HG03442 (cell line): ENCODE data around the gene VSTM2B.

Experiments used
- ATAC-seq: cut with Tn5 transposase; IDR thresholded peaks from one replicate; pipeline ENCODE4 v1.9.1; 2021; ENCODE audit warnings: mild to moderate bottlenecking, moderate library complexity; ENCODE audit not compliant: unreplicated experiment

Gene VSTM2B

DNA sequence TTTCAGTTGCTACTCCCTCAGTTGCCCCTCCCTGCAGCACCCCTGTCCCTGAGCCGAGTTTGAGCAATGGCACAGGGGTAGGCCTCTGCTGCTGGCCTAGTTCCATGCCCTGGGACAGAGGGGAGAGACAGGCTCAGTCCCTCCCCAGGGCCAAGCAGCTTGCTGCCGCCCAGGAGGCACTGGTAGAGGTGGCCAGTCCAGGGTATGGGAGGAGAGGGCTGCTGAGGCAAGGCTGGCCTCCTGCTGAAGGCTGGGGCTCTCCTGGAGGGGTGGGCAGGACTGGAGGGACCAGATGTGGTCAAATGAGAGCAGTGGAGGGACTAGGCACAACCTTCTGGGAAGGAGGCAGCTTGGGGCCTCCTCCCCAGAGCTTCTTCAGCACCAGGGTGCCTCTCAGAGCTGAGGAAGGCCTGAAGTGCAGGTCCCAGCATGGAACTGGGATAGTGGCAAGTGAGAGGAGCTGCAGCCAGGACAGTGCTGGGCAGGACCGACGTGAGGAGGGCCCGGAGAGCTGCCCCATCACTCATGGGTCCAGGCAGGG is 29.8 kb upstream of the VSTM2B start:
- ATAC-seq, result no peak

DNA sequence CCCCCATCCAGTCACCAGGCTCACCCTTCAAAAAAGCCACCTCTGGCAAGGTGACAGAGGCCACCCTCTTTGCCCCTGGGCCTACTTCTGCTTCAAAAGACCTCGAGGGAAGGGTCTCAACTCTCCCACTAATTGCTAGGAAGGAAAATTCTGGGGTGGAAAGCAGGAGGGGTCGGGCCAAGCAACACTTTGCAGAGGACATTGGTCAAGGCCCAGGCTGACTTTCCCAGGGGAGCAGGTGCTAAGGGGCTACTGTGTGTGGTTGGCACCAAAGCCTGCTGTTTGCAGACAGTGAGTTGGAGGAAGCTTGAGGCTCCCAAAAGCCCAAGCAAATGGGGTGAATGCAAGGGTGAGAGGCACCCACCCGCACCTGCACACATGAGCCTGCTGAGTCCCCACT is 28.6 kb upstream of the VSTM2B start:
- ATAC-seq, result no peak

DNA sequence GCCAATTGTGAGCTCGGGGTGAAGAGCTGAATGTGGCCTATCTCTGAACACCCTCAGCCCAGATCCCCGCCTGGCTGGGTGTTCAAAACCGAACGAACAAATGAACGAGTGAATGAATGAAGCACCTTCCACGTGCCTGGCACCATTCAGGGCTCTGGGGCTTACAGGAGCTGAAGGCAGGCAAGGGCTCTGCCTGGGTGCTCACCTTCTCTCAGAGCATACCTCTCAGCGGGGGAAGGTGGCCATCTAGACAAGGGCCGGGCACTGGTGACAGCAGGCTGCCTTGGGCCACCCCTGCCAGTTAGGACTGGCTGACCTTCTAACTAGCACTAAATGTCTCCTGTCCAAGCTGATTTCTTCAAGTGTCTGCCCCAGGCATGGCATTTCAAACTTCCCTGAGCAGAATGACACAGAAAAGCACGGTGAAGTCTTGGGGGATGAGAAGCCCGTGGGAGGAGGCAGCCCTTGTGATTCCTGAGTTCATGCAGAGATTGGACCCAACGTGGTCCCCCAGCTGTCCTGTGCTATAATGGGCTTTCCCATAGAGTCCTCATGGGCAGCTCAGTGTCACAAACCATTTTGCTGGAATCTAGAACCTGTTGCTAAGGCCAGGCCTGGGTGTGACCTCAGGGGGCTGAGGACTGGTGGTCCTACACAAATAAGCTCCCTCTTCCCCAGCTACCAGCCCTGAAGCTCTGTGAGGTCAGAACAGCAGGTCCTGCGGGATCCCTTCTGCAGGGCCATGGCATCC is 27.9 kb upstream of the VSTM2B start:
- no peak for ATAC-seq

DNA sequence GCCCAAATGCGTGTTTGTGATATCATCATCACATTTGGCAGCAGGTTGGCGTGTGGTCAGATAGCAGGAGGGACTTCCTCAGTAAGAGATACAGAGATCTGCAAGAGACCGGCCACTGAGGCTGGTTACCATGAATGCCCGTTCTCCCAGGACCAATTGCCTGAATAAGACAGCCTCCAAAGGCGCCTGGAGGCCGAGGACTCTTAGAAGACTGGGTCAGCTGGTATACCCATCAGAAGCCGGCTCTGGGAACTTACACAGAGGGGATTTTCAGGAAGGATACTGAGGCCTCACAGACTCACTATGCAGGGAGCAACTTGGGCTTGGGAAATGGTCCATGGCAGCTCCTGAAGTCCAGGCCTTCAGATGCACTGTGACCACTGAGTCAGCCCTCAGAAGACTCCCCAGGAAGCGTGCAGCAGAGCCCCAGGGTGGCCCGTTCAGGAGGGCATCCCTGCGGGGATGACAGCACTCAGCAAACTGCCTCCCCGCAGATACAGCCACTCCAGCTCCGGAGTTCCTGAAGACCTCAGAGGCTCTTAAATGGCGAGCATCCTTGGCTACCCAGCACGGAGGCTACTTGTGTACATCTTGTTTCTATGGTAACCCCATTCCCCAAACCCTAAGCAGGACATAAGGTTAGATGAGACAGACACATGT is 26.4 kb upstream of the VSTM2B start:
- ATAC-seq, result no peak

DNA sequence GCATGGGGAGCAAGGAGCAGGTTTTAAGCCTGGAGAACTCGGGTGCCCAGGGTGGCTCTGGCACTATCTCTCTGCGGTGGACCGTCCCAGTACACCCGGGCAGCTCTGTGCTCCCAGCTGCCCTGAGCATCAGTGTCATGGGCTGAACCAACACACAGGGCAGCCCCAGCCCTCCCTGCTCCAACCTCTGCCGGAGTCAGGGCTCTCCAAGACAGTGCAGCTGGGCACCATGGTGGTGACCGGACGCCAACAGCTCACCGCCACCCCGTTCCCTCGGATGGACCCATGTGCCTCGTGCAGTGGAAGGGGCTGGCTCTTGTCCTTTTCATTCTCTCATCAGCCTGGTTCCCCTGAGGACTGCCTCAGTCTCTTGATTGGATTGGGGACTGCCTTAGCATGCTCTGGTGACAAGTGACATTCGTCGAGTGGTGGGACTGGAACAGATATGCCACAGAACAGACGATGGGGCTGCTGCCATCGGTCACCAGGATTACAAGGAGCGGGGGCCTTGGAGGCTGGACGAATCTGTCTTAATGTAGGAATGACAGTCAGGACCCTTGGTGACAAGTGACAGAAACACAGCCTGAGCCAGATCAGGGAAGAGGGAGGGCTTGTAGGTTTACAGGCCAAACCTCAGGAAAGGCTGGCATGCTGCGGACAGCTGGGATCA is 25.7 kb upstream of the VSTM2B start:
- ATAC-seq, result no peak

DNA sequence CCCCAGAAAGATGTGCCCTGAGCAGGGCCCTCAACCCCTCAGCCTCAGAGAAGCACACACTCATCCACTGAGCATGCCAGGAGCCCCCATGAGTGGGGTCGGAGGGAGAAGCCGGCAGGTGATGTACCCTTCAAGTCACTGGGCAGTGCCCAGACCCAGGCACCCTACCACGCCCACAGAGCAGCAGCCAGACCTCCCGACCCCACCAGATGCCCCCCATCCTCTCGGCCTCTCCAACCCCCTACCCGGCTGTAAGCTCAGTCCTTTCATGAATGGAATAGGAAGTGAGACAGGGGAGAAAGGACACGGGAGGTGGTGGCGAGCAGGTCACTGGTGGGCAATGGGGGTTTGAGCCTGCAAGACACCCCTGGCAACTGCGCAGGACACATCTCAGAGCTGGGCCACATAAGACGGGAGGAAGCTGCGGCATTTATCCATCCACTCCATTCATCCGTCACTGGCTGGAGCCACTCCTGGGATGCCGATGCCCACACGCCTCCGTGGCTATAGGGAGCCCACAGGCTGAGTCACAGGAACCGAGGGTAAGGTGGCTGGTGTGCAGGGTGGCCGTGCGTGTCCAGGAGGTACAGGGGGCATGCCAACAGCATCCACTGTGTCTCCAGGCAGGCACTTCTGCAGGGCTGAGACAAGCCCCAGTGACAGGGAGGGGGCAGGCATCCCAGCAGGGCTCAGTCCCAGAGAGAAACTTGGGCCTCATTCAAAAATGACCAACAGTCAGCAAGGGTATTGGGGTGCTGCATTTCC is 23.8 kb upstream of the VSTM2B start:
- ATAC-seq, result no peak

GRCh38 chr19:29502581-29502850 is 23.3 kb upstream of the VSTM2B start:
- no peak for ATAC-seq

DNA sequence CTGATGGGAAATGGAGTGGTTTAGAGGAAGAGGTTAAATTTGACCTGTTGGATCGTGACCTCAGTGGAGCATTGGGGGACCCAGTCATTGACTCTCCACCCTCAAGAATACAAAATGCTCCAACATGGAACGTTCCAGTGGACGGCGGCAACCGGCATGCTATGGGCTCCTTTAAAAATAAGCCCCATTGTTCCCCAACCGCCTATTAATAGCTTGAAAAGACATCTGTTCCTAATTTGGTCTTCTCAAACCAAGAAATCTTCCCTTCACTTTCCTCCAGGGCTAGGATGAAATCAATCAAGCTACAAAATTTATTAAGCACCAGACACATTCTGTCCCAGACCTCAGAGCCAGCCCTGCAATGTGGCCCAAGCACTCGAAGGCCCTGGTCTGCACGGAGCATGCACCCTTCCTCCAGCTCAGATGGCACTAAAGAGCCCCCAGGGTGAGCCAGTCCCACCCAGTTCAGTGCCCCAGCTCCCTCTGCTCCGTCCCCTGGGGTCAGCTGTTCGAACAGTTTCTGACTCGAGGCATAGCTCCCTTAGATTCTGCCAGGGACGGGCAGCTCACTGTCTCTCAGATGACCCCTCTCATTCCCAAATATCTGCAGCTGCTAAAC is 22.5 kb upstream of the VSTM2B start:
- no peak for ATAC-seq

DNA sequence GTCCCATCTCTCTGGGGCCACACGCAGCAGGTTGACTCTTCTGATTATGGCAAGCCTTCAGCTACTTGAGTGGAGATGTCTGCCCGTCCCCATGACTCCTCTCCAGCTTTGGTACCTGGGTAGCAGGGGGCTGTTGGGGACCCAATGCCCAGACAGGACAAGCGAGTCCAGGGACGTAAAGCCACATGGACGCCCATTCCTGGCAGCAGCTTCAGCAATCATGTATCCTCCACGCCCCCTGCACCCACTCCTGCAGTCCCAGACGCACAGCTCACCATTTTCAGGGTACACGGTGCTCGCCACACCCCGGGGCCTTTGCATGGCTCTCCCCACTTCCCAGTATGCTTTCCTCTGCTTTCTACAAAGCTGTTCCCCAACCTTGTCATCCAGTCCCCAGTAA is 22.0 kb upstream of the VSTM2B start:
- no peak for ATAC-seq

DNA sequence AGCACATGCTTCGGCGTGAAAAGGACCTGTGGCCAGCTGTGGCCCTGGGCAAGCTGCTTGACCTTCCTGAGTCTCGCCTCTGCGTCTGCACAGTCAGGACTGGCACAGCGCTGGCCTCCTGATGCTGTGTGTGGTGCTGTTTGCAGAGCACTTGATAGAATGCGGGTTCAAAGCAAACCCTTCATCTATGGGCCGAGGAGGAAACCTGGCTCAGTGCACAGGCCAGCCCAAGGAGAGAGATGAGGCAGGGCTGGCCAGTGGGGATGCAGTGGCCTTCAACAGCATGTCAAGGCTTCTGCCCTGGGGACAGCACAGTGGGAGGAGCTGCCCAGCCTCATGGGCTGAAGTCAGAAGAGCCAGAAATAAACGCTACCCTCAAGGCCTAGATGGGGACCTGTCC is 21.3 kb upstream of the VSTM2B start:
- no peak for ATAC-seq

GRCh38 chr19:29505097-29505824 is 20.5 kb upstream of the VSTM2B start:
- no peak for ATAC-seq

DNA sequence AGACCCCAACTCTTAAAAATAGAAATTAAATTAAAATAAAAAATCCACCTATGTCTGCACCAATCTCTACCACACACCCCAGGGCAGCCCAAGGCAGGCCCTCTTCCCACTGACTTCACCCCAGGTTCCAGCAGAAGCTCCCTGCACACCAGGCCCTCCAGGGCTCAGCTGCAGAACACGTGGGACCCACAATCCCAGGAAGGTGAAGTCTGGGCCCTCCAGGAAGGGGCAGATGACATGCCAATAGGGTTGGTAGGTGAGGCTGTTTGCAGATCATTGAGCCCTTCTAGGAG is 19.2 kb upstream of the VSTM2B start:
- no peak for ATAC-seq

GRCh38 chr19:29507081-29507860 is 18.5 kb upstream of the VSTM2B start:
- no peak for ATAC-seq

- ATAC-seq, result no peak
These were observed 17.6 kb upstream of the VSTM2B start for GRCh38 chr19:29508181-29508580.

DNA sequence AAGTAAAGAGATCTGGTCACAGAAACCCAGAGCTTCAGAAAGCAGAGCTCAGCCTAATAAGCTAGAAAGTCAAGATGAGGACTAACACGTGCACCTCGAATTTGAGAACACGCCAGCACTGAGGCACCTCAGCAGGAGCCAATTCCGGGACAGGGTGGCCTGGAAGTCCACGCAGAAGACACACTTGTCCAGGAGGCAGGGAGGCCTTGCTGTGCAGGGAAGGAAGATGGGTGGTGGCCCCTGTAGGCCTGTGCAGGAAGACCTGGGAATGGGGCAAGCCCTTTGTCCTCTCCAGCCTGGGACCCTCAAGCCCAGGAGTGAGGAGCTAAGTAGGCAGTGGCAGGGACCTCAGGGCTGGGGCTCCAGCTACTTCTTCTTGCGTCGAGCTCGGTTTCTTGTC is 16.3 kb upstream of the VSTM2B start:
- no peak for ATAC-seq

DNA sequence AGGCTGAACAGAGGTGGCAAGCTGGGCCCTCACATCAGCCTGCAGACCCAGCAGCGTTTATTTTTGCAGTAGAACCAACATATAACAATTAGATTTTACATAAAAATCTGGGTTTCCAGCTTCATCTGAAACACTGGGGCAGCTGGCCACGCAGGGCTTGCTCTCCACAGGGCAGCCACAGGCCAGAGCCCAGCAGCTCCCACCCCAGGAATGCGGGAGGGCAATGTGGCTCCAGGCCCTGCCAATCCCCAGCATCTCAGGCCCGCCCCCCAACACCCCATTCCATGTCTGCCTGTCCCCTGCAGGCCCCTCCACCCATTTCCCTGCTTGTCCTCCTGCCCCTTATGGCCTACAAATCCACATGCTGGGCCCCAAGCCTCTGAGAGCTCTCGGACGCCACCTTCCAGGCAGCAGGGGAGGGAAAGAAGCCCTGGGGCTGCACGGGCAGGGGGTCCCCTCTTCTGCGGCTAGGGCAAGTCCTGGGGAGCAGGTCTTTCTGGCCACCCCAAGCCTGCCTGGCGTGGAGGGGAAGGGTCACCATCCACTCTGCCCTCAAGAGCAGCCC is 15.0 kb upstream of the VSTM2B start:
- ATAC-seq, result no peak

- ATAC-seq, result no peak
These were observed 14.0 kb upstream of the VSTM2B start for GRCh38 chr19:29511768-29512167.

GRCh38 chr19:29512748-29513147 is 13.0 kb upstream of the VSTM2B start:
- no peak for ATAC-seq

DNA sequence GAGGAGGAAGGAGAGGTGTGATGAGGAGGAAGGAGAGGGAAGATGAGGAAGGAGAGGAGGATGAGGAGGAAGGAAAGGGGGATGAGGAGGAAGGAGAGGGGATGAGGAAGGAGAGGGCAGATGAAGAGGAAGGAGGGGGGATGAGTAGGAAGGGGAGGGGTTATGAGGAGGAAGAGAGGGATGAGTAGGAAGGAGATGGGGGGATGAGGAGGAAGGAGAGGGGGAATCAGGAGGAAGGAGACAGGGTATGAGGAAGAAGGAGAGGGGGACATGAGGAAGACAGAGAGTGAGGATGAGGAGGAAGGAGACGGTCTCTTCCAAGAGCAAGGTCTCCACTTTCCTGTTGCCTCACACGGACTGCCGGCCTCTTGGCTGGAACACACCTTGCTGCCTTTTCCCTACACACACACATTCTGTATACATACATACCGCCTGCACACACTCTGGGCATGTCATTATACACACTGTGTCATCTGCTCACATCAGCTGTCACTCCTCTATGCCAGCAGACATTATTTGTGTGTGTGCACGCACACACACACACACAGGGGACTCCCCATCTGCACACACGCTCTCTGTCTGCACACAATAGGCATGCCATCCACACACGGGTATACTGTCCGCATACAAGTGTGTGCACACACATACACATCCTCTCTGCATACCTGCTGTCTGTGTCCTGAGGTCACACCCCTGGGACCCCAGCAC is 11.1 kb upstream of the VSTM2B start:
- no peak for ATAC-seq
